IMR-90 (cell line): ENCODE measurements around the gene NFYC. TPM values are rescaled to one million over a fixed set of nuclear protein-coding genes. Genes with fewer than 3 reads are reported as not detected.

Source experiments
- ATAC-seq: fragments of 200-7000 bp; cut with Tn5 transposase; 2 replicates; pipeline ENCODE4 v1.9.1; 2020; ENCODE audit warnings: low read depth, mild to moderate bottlenecking, moderate library complexity
- BruUV-seq: library from RNA; stranded (reverse); fragments of 400-500 nt; replicated peaks from 2 replicates; lab custom pipeline; 2021; lab: Mats Ljungman, UMichigan
- CTCF ChIA-PET: fragments of 300-600 bp; formaldehyde crosslinking; extraction: SDS; loops from one replicate; lab custom pipeline; 2021; ENCODE audit warnings: antibody characterized with exemption; lab: Yijun Ruan, JAX
- POLR2A ChIA-PET: fragments of 300-600 bp; sonication (Branson Sonifier 250); formaldehyde crosslinking; loops from one replicate; lab custom pipeline; 2022; ENCODE audit warnings: antibody characterized with exemption; ENCODE audit not compliant: unreplicated experiment; lab: Charles Lee
- DNase-seq: peaks from one replicate; pipeline ENCODE4 v3.0.0; 2013
- H2AFZ ChIP-seq: replicated peaks from 2 replicates; pipeline ENCODE3; 2013; ENCODE audit warnings: low read length, mild to moderate bottlenecking; ENCODE audit not compliant: poor library complexity
- H2AK5ac ChIP-seq: 2 replicates; pipeline ENCODE4 v1.6.1; 2013; ENCODE audit warnings: low read depth, low read length, inconsistent platforms
- H2AK9ac ChIP-seq: replicated peaks from 2 replicates; pipeline ENCODE3; 2013; ENCODE audit warnings: mild to moderate bottlenecking, low read depth, low read length, moderate library complexity; ENCODE audit not compliant: poor library complexity
- H2BK120ac ChIP-seq: 2 replicates; pipeline ENCODE4 v1.6.1; 2013; ENCODE audit warnings: low read depth, low read length, inconsistent platforms
- H2BK15ac ChIP-seq: 3 replicates; pipeline ENCODE4 v1.6.1; 2013; ENCODE audit warnings: low read depth, low read length, inconsistent platforms
- H2BK20ac ChIP-seq: 2 replicates; pipeline ENCODE4 v1.6.1; 2013; ENCODE audit warnings: low read depth, mild to moderate bottlenecking, inconsistent platforms, low read length, moderate library complexity
- H2BK5ac ChIP-seq: 2 replicates; pipeline ENCODE4 v1.6.1; 2013; ENCODE audit warnings: mild to moderate bottlenecking, low read depth, low read length, inconsistent platforms; ENCODE audit not compliant: poor library complexity, severe bottlenecking
- H3K14ac ChIP-seq: replicated peaks from 2 replicates; pipeline ENCODE4 v1.6.1; 2013; ENCODE audit warnings: low read depth, low read length, inconsistent platforms
- H3K18ac ChIP-seq: 2 replicates; pipeline ENCODE4 v1.6.1; 2013; ENCODE audit warnings: low read depth, low read length, control low read depth
- H3K23ac ChIP-seq: 2 replicates; pipeline ENCODE4 v1.6.1; 2013; ENCODE audit warnings: low read depth, low read length, inconsistent platforms
- H3K27ac ChIP-seq: 2 replicates; pipeline ENCODE4 v1.5.1; 2013; ENCODE audit warnings: mild to moderate bottlenecking, control low read depth, low read length; ENCODE audit not compliant: insufficient read depth
- H3K27me3 ChIP-seq: 2 replicates; pipeline ENCODE4 v1.6.1; 2013; ENCODE audit warnings: low read length; ENCODE audit not compliant: control insufficient read depth, insufficient read depth
- H3K36me3 ChIP-seq: 2 replicates; pipeline ENCODE4 v1.6.1; 2013; ENCODE audit warnings: low read length, mixed read lengths; ENCODE audit not compliant: control insufficient read depth, insufficient read depth
- H3K4ac ChIP-seq: 2 replicates; pipeline ENCODE4 v1.6.1; 2013; ENCODE audit warnings: low read depth, low read length, inconsistent platforms
- H3K4me1 ChIP-seq: 2 replicates; pipeline ENCODE4 v1.6.1; 2013; ENCODE audit warnings: low read length, mixed read lengths; ENCODE audit not compliant: control insufficient read depth, insufficient read depth
- H3K4me2 ChIP-seq: 2 replicates; pipeline ENCODE4 v1.6.1; 2013; ENCODE audit warnings: low read depth, mild to moderate bottlenecking, control low read depth, low read length, moderate library complexity
- H3K4me3 ChIP-seq: 2 replicates; pipeline ENCODE4 v1.5.1; 2013; ENCODE audit warnings: low read depth, mild to moderate bottlenecking, control low read depth, low read length, moderate library complexity; ENCODE audit not compliant: insufficient read depth
- H3K56ac ChIP-seq: 2 replicates; pipeline ENCODE4 v1.6.1; 2013; ENCODE audit warnings: low read length, inconsistent platforms; ENCODE audit not compliant: insufficient read depth; ENCODE audit errors: extremely low read depth
- H3K79me1 ChIP-seq, 2 experiments: 2 replicates each; pipeline ENCODE4 v1.6.1; 2013; ENCODE audit warnings: low read length in 2 of 2, inconsistent platforms in 1 of 2, low read depth in 1 of 2
- H3K9ac ChIP-seq: 2 replicates; pipeline ENCODE4 v1.6.1; 2013; ENCODE audit warnings: low read depth, low read length, control low read depth
- H3K9me1 ChIP-seq: 2 replicates; pipeline ENCODE4 v1.6.1; 2013; ENCODE audit warnings: low read length, inconsistent platforms; ENCODE audit not compliant: insufficient read depth
- H3K9me3 ChIP-seq: 2 replicates; pipeline ENCODE4 v1.6.1; 2013; ENCODE audit warnings: low read length; ENCODE audit not compliant: control insufficient read depth, insufficient read depth
- H4K20me1 ChIP-seq: 2 replicates; pipeline ENCODE4 v1.6.1; 2013; ENCODE audit warnings: low read length, inconsistent platforms; ENCODE audit not compliant: insufficient read depth
- H4K5ac ChIP-seq: 2 replicates; pipeline ENCODE4 v1.6.1; 2013; ENCODE audit warnings: mild to moderate bottlenecking, low read depth, low read length, control low read depth
- H4K8ac ChIP-seq, 2 experiments: 2 replicates each; pipeline ENCODE4 v1.6.1; 2013; ENCODE audit warnings: low read depth in 2 of 2, low read length in 2 of 2, control low read depth in 1 of 2, inconsistent platforms in 1 of 2
- H4K91ac ChIP-seq: 2 replicates; pipeline ENCODE4 v1.6.1; 2013; ENCODE audit warnings: low read depth, low read length, inconsistent platforms; ENCODE audit not compliant: insufficient read depth
- CHD1 ChIP-seq: IDR thresholded peaks from 2 replicates; pipeline ENCODE4 v1.6.1; 2012; ENCODE audit warnings: low read depth, low read length, improper control_type of control experiment
- ELK1 ChIP-seq: fragments of 150-350 bp; IDR thresholded peaks from 2 replicates; pipeline ENCODE4 v1.6.1; 2016; ENCODE audit warnings: low read depth, mild to moderate bottlenecking, low read length, moderate library complexity, borderline replicate concordance
- FOS ChIP-seq: fragments of 150-350 bp; IDR thresholded peaks from 2 replicates; pipeline ENCODE4 v1.6.1; 2016; ENCODE audit warnings: low read depth, low read length
- MAFK ChIP-seq: IDR thresholded peaks from 2 replicates; pipeline ENCODE4 v1.6.1; 2012; ENCODE audit warnings: low read depth, low read length, improper control_type of control experiment
- NFE2L2 ChIP-seq: fragments of 150-350 bp; IDR thresholded peaks from 2 replicates; pipeline ENCODE4 v1.6.1; 2016; ENCODE audit warnings: low read depth, mild to moderate bottlenecking, low read length
- POLR2A ChIP-seq: IDR thresholded peaks from 2 replicates; pipeline ENCODE4 v1.6.1; 2012; ENCODE audit warnings: mild to moderate bottlenecking, low read depth, low read length
- SMC3 ChIP-seq: fragments of 150-350 bp; IDR thresholded peaks from 2 replicates; pipeline ENCODE4 v1.6.1; 2016; ENCODE audit warnings: low read depth, mild to moderate bottlenecking, antibody characterized with exemption, low read length, moderate library complexity
- WGBS, 2 experiments: methylation state at CpG; one replicate each; pipeline versions ENCODE4 v1.1.5 to v1.1.7; 2013; ENCODE audit warnings: missing lambda C conversion rate in 2 of 2; ENCODE audit not compliant: insufficient read length in 1 of 2; ENCODE audit errors: extremely low coverage in 2 of 2; 5-methylcytosine and 5-hydroxymethylcytosine counted together
- dilution Hi-C: fragments of 300-500 bp; cut with HindIII; formaldehyde crosslinking; loops from one replicate; pipeline ENCODE4 v1.14.3; 2018; ENCODE audit warnings: low sequenced_read_pairs; ENCODE audit not compliant: unreplicated experiment
- in situ Hi-C: fragments of 300-500 bp; cut with MboI; formaldehyde crosslinking; loops from 3 replicates; pipeline ENCODE4 v1.14.3; 2019; ENCODE audit warnings: low sequenced_read_pairs, inconsistent platforms, mixed read lengths
- intact Hi-C: fragments of 100-400 bp; cut with micrococcal nuclease; formaldehyde crosslinking; loops from 2 replicates; pipeline ENCODE4 v1.10.0; 2022
- polyA plus RNA-seq, 3 experiments: library from polyadenylated mRNA; depleted of rRNA; stranded (reverse); fragments of >200 nt; gene quantifications; 2 replicates each; pipeline ENCODE4 v1.2.3, GENCODE V29; 2012; ENCODE audit warnings: low replicate concordance in 1 of 3
- total RNA-seq: library from RNA; depleted of rRNA; stranded (reverse); fragments of >200 nt; gene quantifications from 2 replicates; pipeline ENCODE4 v1.2.3, GENCODE V29; 2012

The NFYC gene
- total and polyA plus RNA-seq, 2 of the 4 experiments (the other 2 are of a cell fraction): 45.2 to 62.2 TPM

DNA sequence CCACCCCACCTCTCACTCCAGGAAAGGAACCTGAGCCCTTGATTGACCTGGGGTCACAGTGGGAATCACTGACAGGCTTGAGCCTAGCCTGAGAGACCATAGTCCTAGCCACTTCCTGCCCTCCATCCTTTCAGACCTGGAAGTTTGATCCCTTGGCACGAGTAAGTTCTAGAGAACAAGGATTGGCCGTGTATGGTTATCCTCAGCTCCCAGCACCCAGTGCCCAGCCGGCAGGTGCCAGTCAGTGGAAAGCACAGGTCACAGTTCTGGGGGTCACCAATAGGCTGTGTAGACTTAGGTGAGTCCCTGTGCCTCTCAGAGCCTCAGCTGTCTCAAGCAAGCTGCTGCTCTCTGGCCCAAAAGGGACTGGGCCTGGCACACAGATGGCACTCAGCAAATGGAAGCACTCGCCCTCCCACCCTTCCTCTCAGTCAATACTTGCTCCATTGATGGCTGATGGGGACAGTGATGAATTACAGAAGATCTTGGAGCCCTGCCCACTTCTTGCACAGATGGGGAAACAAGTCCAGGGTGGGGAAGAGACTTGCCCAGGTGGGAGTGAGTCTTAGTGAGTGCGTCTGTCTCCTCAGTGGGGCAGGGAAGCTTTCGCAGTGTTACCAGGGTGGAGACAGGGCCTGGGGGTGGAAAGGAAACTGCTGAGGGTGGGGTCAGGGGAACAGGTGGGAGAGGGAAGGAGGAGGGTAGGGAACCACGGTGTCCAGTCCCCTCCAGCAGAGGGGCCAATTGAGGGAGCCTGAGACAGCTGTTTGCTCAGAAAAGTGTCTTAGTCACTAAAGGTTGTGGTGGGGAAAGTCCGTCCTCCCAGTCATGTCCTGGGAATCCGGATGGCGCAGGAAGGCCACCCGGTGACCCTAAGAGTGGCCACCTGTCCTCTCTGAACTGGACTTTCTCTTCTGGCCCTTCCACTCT is 89.4 kb downstream of the NFYC start:
- peaks cover 26% of the 10 kb centered on the region for H3K27me3 ChIP-seq
- no peak overlapping the region for H2BK20ac ChIP-seq
- ATAC-seq: no peak
- in situ Hi-C loops (no loop called here), intact Hi-C loops (loop anchor here (10.0 kb wide), 1 partner anchor 166 kb away; no protein-coding TSS in a partner anchor), dilution Hi-C loops (no loop called here)
- H4K8ac ChIP-seq: no peak overlapping the region
- H4K5ac ChIP-seq: no peak overlapping the region
- no peak overlapping the region for H3K27ac ChIP-seq
- H3K18ac ChIP-seq: no peak overlapping the region
- POLR2A ChIA-PET: no interaction called here
- H2AK9ac ChIP-seq: peak overlapping the region; percentile 76
- no peak overlapping the region for H2BK5ac ChIP-seq
- H3K79me1 ChIP-seq: no peaks in the 10 kb centered on the region
- H4K91ac ChIP-seq: no peak overlapping the region
- H2BK120ac ChIP-seq: no peak overlapping the region
- H3K9ac ChIP-seq: no peak overlapping the region
- no peak overlapping the region for H2AFZ ChIP-seq
- TF ChIP-seq SMC3 (no peak), MAFK (no peak), CHD1 (no peak), POLR2A (no peak), NFE2L2 (no peak), ELK1 (no peak), FOS (no peak)
- H3K36me3 ChIP-seq: no peaks in the 10 kb centered on the region
- H3K4me3 ChIP-seq: no peak overlapping the region
- no peaks in the 10 kb centered on the region; the same call in 1 of the 2 replicates for H3K9me1 ChIP-seq
- CTCF ChIA-PET: no interaction called here
- H2BK15ac ChIP-seq: no peak overlapping the region
- no TSS peak for BruUV-seq
- no peak overlapping the region for H3K23ac ChIP-seq
- H3K56ac ChIP-seq: no peak overlapping the region
- WGBS, 2 experiments: 70% methylated on average over 3 of the region's 11 CpGs; no CpG with 5 or more reads in 1 of the 2 experiments
- H4K20me1 ChIP-seq: no peaks in the 10 kb centered on the region
- no peak overlapping the region for H2AK5ac ChIP-seq
- H3K4me1 ChIP-seq: no peaks in the 10 kb centered on the region; the same call in 1 of the 2 replicates
- no peak overlapping the region for H3K4ac ChIP-seq
- no peak overlapping the region for H3K4me2 ChIP-seq
- H3K9me3 ChIP-seq: peaks cover 6% of the 10 kb centered on the region
- DNase-seq: peak; percentile 32
- H3K14ac ChIP-seq: no peak overlapping the region
